MM.1S (cell line): ENCODE results near the gene CTSK.

Experiments used
- DNase-seq: peaks from one replicate; pipeline ENCODE4 v3.0.0-alpha.2; 2015
- H2AFZ ChIP-seq: fragments of 300-600 bp; sonication (generic); 2 replicates; pipeline ENCODE4 v1.6.0; 2016; ENCODE audit warnings: antibody characterized with exemption, low read length
- H3F3A ChIP-seq: fragments of 300-600 bp; sonication (generic); 2 replicates; pipeline ENCODE4 v1.6.1; 2016; ENCODE audit warnings: mild to moderate bottlenecking, antibody characterized with exemption, low read length, moderate library complexity, mixed read lengths; ENCODE audit not compliant: insufficient read depth
- H3K27ac ChIP-seq: fragments of 300-600 bp; sonication (generic); 2 replicates; pipeline ENCODE4 v1.5.1; 2016; ENCODE audit warnings: mild to moderate bottlenecking, low read length
- H3K27me3 ChIP-seq: fragments of 300-600 bp; sonication (generic); replicated peaks from 2 replicates; pipeline ENCODE4 v1.6.0; 2016; ENCODE audit warnings: low read length; ENCODE audit not compliant: insufficient read depth
- H3K36me3 ChIP-seq: fragments of 300-600 bp; sonication (generic); replicated peaks from 2 replicates; pipeline ENCODE4 v1.6.1; 2016; ENCODE audit warnings: mild to moderate bottlenecking, low read length, mixed read lengths; ENCODE audit not compliant: insufficient read depth
- H3K4me1 ChIP-seq: fragments of 300-600 bp; sonication (generic); 2 replicates; pipeline ENCODE4 v1.6.1; 2016; ENCODE audit warnings: low read length, mixed read lengths
- H3K4me2 ChIP-seq: fragments of 300-600 bp; sonication (generic); 2 replicates; pipeline ENCODE4 v1.6.0; 2016; ENCODE audit warnings: low read depth, low read length
- H3K4me3 ChIP-seq: fragments of 300-600 bp; sonication (generic); 2 replicates; pipeline ENCODE4 v1.5.1; 2016; ENCODE audit warnings: low read length, mixed read lengths
- H3K79me2 ChIP-seq: fragments of 300-600 bp; sonication (generic); 2 replicates; pipeline ENCODE4 v1.6.1; 2016; ENCODE audit warnings: mixed run types, low read length, mixed read lengths
- H3K9ac ChIP-seq: fragments of 300-600 bp; sonication (generic); 2 replicates; pipeline ENCODE4 v1.6.1; 2016; ENCODE audit warnings: low read length, mixed read lengths
- H3K9me2 ChIP-seq: fragments of 300-600 bp; sonication (generic); replicated peaks from 2 replicates; pipeline ENCODE4 v1.6.1; 2016; ENCODE audit warnings: mild to moderate bottlenecking, low read length, mixed read lengths; ENCODE audit not compliant: insufficient read depth
- H3K9me3 ChIP-seq: fragments of 300-600 bp; sonication (generic); replicated peaks from 2 replicates; pipeline ENCODE4 v1.6.1; 2016; ENCODE audit warnings: mild to moderate bottlenecking, low read length, mixed read lengths; ENCODE audit not compliant: insufficient read depth
- H4K20me1 ChIP-seq: fragments of 300-600 bp; sonication (generic); 2 replicates; pipeline ENCODE4 v1.6.1; 2016; ENCODE audit warnings: mild to moderate bottlenecking, low read length, moderate library complexity, mixed read lengths; ENCODE audit not compliant: insufficient read depth
- CTCF ChIP-seq: fragments of 300-600 bp; sonication (generic); IDR thresholded peaks from 2 replicates; pipeline ENCODE4 v1.5.1; 2016; ENCODE audit warnings: antibody characterized with exemption, low read length, mixed read lengths
- EZH2 ChIP-seq: fragments of 300-600 bp; sonication (generic); optimal IDR thresholded peaks from 2 replicates; pipeline ENCODE3; 2017; ENCODE audit warnings: low read depth, mild to moderate bottlenecking, antibody characterized with exemption, low read length, mixed read lengths
- EZH2phosphoT487 ChIP-seq: fragments of 300-600 bp; sonication (generic); IDR thresholded peaks from 2 replicates; pipeline ENCODE4 v1.6.1; 2018; ENCODE audit warnings: antibody characterized with exemption, low read length

The CTSK gene

DNA sequence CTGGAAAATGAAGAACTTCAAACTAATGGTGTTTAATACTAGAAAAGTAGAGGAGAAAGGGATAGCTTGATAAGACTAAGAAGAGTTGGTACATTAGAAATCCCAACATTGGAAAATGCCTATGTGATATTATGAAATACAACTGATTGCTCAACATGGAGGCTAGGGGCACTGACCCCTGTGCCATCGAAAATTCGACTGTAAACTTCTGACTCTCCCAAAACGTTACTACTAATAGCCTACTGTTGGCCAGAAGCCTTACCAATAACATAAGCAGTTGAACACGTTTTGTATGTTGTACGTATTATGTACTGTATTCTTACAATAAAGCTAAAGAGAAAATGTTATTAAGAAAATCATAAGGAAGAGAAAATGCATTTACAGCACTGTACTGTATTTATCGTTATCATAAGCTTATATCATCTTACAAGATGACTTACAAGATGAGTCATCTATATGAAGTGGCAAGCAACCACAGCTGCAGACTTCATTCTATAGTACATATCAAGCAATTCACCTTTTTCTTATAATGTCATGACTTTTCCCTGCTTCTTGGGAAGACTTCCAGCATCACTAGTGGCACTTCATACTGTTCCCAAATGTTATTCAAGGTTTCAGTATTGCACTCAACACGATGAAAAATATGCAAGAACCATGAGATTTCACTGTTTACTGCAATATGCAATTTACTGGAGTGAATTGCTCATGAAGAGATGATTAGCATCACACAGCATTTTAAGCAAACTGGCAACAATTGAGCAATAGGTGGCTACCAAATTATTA lies 12.9 kb upstream of the CTSK start:
- no peaks in the 10 kb centered on the region for H3K4me1 ChIP-seq
- 0 out of 2 replicates have a peak, but pooled peaks cover 9% of the 10 kb centered on the region for H3K36me3 ChIP-seq
- H4K20me1 ChIP-seq: no peaks in the 10 kb centered on the region
- no peak overlapping the region for H2AFZ ChIP-seq
- no peaks in the 10 kb centered on the region for H3K79me2 ChIP-seq
- no peaks in the 10 kb centered on the region for H3K27me3 ChIP-seq
- H3K9me3 ChIP-seq: no peaks in the 10 kb centered on the region
- no peak for TF ChIP-seq EZH2phosphoT487
- no peak for TF ChIP-seq EZH2
- TF ChIP-seq CTCF: no peak
- no peak overlapping the region for H3K9ac ChIP-seq
- H3K27ac ChIP-seq: no peak overlapping the region
- H3K4me2 ChIP-seq: no peak overlapping the region
- no peaks in the 10 kb centered on the region for H3K9me2 ChIP-seq
- no peaks in the 10 kb centered on the region; the same call in 1 of the 2 replicates for H3F3A ChIP-seq
- H3K4me3 ChIP-seq: no peak overlapping the region
- DNase-seq: no peak

DNA sequence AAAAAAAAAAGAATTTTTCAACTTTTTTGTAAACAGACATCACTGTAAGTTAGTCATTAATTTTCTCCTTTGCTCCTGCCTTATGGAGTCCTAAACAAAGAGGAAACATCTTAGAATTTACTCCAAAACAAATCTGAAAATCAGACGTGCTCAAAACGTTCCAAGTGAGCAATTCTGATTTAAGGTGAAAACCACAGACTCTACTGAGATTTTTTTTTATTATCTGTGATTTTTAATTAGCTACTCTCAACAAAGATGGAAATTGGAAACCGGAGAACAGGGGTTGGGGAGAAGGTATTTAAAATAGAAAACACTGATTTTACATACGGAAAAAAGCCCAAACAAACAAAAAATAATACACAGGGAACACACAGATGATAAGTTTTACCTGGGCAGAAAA lies 7.8 kb upstream of the CTSK start:
- no peak overlapping the region for H3K27ac ChIP-seq
- 0 out of 2 replicates have a peak, but pooled peaks cover 5% of the 10 kb centered on the region for H3K36me3 ChIP-seq
- no peak for DNase-seq
- no peaks in the 10 kb centered on the region for H3K9me2 ChIP-seq
- no peak for TF ChIP-seq CTCF
- no peak for TF ChIP-seq EZH2
- TF ChIP-seq EZH2phosphoT487: no peak
- H3K4me2 ChIP-seq: no peak overlapping the region
- H3K9me3 ChIP-seq: no peaks in the 10 kb centered on the region
- H3F3A ChIP-seq: no peaks in the 10 kb centered on the region; the same call in 1 of the 2 replicates
- no peaks in the 10 kb centered on the region for H3K27me3 ChIP-seq
- no peaks in the 10 kb centered on the region for H3K79me2 ChIP-seq
- H4K20me1 ChIP-seq: no peaks in the 10 kb centered on the region
- no peak overlapping the region for H3K9ac ChIP-seq
- H3K4me1 ChIP-seq: no peaks in the 10 kb centered on the region
- no peak overlapping the region for H3K4me3 ChIP-seq
- no peak overlapping the region for H2AFZ ChIP-seq

DNA sequence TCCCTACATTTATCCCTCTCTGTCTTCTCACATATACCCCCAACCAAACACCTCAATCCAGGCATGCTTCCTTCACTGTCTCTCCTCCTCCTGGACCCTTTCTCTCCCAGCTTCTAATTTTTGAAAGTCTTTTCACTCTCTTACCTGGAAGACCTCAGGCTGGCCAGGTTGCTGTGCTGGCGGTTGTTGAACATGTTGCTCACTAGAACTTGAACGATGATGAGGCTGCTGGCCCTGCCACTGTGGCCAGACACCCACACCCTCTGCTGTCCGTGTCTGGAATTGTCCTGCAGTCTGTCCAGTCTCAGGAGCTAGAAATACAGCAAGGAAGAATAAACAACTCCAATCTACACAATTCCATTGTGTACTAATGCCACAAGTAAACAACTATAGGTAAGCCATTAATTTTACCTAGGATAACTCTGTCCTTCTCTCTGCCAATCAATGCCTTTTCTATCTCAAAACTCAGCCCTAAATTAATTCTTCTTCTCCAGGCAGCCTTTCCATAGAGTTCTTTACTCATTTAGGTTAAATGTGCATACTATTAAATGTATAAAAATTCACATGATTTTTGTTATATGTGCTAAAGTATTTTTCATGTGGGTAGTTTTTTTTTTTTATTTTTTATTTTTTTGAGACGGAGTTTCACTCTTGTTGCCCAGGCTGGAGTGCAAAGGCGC lies 5.1 kb upstream of the CTSK start:
- no peaks in the 10 kb centered on the region for H3K9me3 ChIP-seq
- peak; percentile 78 for TF ChIP-seq CTCF
- no peak for TF ChIP-seq EZH2phosphoT487
- TF ChIP-seq EZH2: no peak
- no peak overlapping the region for H2AFZ ChIP-seq
- H3K4me1 ChIP-seq: no peaks in the 10 kb centered on the region
- H3K9me2 ChIP-seq: no peaks in the 10 kb centered on the region
- no peak overlapping the region for H3K9ac ChIP-seq
- H4K20me1 ChIP-seq: no peaks in the 10 kb centered on the region
- H3K4me2 ChIP-seq: no peak overlapping the region
- DNase-seq: peak; percentile 58
- H3K27me3 ChIP-seq: no peaks in the 10 kb centered on the region
- H3F3A ChIP-seq: no peaks in the 10 kb centered on the region
- no peaks in the 10 kb centered on the region for H3K79me2 ChIP-seq
- H3K36me3 ChIP-seq: 0 out of 2 replicates have a peak, but pooled peaks cover 5% of the 10 kb centered on the region
- H3K4me3 ChIP-seq: no peak overlapping the region
- no peak overlapping the region for H3K27ac ChIP-seq
